ENCODE results near the gene DHX35.

GRCh38 chr20:39048000-39048696 is 86.0 kb downstream of the DHX35 start:
- TF ChIP-seq POLR2A (IDR thresholded peaks at IDR 0.05) (no peak), CTCF (IDR thresholded peaks at IDR 0.05) (peak in 1 of 3 donors; percentile 65)

Data from lower leg skin (tissue), 3 donors.